Upper lobe of right lung (tissue), 1 donor: ENCODE data around the gene ZNF30. TPM values are rescaled to one million over a fixed set of nuclear protein-coding genes. Genes with fewer than 3 reads are reported as not detected.
"Not testable (repeated sequence)": the region's sequence is repeated elsewhere in the genome, so short reads cannot be mapped to it uniquely, and the experiment has no call there.

Experiments used
- ATAC-seq: fragments of 200-7000 bp; cut with Tn5 transposase; one replicate; pipeline ENCODE4 v1.9.1; 2020; ENCODE audit warnings: mild to moderate bottlenecking, moderate library complexity
- DNase-seq: peaks from one replicate; pipeline ENCODE4 v3.0.0-alpha.2; 2020
- H3K27ac ChIP-seq: fragments of 200-600 bp; one replicate; pipeline ENCODE4 v1.8.0; 2022
- H3K27me3 ChIP-seq: fragments of 200-600 bp; one replicate; pipeline ENCODE4 v1.8.0; 2022; ENCODE audit warnings: mild to moderate bottlenecking
- H3K36me3 ChIP-seq: fragments of 200-600 bp; one replicate; pipeline ENCODE4 v1.8.0; 2022
- H3K4me1 ChIP-seq: fragments of 200-600 bp; one replicate; pipeline ENCODE4 v1.8.0; 2022
- H3K4me3 ChIP-seq: fragments of 200-600 bp; one replicate; pipeline ENCODE4 v1.8.0; 2022; ENCODE audit warnings: mild to moderate bottlenecking
- H3K9me3 ChIP-seq: fragments of 200-600 bp; one replicate; pipeline ENCODE4 v1.8.0; 2022
- intact Hi-C: fragments of 100-400 bp; cut with DNase I; formaldehyde crosslinking; loops from one replicate; pipeline ENCODE4 v1.11.0; 2022
- total RNA-seq: library from RNA; stranded (reverse); fragmentation: NEBNext Ultra II Directional; extraction: Animal tissue kit (Norgen Biotek cat#: 25700); gene quantifications from one replicate; pipeline ENCODE4 v1.2.1, GENCODE V29; 2021
- TF ChIP-seq, protein P1 (sequence below): fragments of 200-600 bp; IDR thresholded peaks from one replicate; pipeline ENCODE4 v1.8.0; 2022; ENCODE audit warnings: antibody characterized with exemption
- donor health status: DM: no; HTN: yes; CAD: no; lungs with severe emphysema.

The ZNF30 gene
- total RNA-seq, 1 donor from 2014 or later = 4.8 TPM

DNA sequence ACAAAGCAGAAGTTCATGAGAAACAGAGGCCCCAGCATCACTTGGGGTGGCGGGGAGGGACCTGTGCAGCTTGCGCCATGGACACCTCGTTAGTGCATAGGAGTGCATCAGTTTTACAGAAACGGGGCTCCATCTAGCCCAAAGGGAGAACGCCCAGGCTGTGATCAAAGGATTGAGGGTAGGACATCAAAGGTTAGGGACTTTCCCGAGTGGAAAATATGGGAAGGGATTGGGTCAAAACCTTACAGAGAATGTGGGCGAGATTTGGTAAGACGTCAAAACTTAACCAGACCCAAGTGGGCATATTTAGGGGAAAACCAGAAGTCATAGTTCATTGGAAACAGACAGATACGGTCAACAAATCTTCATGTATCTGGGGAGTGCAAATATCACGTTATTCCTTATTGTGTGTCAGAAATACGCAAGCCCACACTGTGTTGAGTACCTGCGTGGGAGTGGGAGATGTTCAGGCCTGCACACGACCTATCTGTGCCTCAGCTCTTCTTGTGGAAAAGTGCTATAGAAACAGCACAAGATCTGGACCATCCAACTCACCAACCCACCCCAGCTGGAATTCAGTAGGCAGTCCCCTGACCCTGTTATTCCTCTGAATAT, 64.0 kb downstream of the ZNF30 start:
- no peak overlapping the region for H3K27ac ChIP-seq
- ATAC-seq (no peak), DNase-seq (no peak)
- no peaks in the 10 kb centered on the region for H3K36me3 ChIP-seq
- intact Hi-C loops = no loop called here
- H3K9me3 ChIP-seq = no peaks in the 10 kb centered on the region
- no peaks in the 10 kb centered on the region for H3K27me3 ChIP-seq
- no peak overlapping the region for H3K4me3 ChIP-seq
- TF ChIP-seq, protein P1, sequence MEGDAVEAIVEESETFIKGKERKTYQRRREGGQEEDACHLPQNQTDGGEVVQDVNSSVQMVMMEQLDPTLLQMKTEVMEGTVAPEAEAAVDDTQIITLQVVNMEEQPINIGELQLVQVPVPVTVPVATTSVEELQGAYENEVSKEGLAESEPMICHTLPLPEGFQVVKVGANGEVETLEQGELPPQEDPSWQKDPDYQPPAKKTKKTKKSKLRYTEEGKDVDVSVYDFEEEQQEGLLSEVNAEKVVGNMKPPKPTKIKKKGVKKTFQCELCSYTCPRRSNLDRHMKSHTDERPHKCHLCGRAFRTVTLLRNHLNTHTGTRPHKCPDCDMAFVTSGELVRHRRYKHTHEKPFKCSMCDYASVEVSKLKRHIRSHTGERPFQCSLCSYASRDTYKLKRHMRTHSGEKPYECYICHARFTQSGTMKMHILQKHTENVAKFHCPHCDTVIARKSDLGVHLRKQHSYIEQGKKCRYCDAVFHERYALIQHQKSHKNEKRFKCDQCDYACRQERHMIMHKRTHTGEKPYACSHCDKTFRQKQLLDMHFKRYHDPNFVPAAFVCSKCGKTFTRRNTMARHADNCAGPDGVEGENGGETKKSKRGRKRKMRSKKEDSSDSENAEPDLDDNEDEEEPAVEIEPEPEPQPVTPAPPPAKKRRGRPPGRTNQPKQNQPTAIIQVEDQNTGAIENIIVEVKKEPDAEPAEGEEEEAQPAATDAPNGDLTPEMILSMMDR = no peak
- peaks cover 17% of the 10 kb centered on the region for H3K4me1 ChIP-seq

DNA sequence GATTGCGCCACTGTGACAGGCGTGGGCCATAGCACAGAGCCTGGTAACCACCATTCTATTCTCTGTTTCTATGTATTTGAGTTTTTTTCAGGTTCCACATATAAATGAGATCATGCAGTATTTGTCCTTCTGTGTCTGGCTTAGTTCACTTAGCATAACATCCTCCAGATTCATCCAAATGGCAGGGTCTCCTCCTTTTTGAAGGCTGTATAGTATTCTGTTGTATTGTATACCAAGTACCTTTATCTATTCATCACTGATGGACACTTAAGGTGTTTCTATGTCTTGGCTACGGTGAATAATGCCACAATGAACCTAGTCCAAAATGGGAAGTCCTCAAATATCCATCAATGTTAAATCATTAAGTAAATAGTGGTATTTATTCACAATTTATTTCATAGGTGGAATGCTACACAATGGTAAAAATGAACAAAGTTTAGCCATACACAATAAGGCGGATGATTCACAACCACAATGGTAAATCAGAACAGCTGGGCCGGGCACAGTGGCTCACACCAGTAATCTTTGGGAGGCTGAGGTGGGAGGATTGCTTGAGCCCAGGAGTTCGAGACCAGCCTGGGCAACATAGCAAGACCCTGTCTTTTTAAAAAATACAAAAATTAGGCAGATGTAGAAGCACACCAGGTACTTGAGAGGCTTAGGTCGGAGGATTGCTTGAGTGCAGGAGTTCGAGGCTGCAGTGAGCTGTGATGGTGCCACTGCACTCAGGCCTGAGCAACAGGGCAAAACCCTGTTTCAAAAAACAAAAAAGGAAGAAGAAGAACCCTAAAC, 65.0 kb downstream of the ZNF30 start:
- DNase-seq (no peak), ATAC-seq (no peak)
- TF ChIP-seq, protein P1 = no peak
- H3K36me3 ChIP-seq = no peaks in the 10 kb centered on the region
- intact Hi-C loops = no loop called here
- no peaks in the 10 kb centered on the region for H3K9me3 ChIP-seq
- no peak overlapping the region for H3K4me3 ChIP-seq
- peaks cover 18% of the 10 kb centered on the region for H3K4me1 ChIP-seq
- no peaks in the 10 kb centered on the region for H3K27me3 ChIP-seq
- H3K27ac ChIP-seq = no peak overlapping the region

DNA sequence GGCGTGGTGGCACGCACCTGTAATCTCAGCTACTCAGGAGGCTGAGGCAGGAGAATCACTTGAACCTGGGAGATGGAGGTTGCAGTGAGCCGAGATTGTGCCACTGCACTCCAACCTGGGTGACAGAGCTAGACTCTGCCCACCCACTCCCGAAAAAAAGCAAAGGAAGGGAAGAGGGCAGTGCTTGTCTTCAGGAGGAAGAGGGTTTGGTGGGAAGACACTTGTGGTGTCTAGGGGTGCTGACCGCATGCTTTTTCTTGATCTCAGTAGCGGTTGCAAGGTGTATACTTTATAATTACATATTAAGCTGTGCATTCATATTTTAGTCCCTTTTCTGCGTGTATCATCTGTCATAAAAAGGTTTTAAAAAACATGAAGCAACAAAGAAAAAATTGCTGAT, 65.9 kb downstream of the ZNF30 start:
- H3K4me1 ChIP-seq = peaks cover 21% of the 10 kb centered on the region
- H3K27me3 ChIP-seq, H3K9me3 ChIP-seq, H3K27ac ChIP-seq, H3K36me3 ChIP-seq, H3K4me3 ChIP-seq, ATAC-seq, intact Hi-C loops, DNase-seq: not testable (repeated sequence)

DNA sequence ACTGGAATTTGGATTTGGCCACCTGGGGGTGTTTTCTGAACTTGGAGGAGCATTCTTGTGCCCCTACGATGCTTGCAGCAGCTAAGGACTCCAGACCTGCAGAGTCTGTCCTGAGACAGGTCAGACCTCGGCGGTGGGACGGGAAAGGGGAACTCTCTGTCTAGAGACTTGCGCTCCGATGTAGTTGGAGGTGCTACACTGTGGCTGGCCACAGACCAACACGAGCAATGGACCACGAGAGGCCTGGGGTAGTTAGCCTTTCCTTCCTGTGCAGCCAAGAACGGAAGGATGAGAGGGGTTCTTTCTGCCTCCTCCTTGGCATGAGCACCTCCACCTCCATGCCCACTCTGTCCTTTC, 67.6 kb downstream of the ZNF30 start:
- Histone ChIP-seq H3K27me3 (no peaks in the 10 kb centered on the region), H3K4me3 (no peak overlapping the region), H3K36me3 (no peaks in the 10 kb centered on the region), H3K9me3 (no peaks in the 10 kb centered on the region), H3K27ac (peak overlapping the region; percentile 78), H3K4me1 (peaks cover 33% of the 10 kb centered on the region)
- DNase-seq = no peak
- TF ChIP-seq, protein P1 = no peak
- intact Hi-C loops = no loop called here
- no peak for ATAC-seq

Other genes starting within 250 kb of the ZNF30 start
- 0.58 TPM for gene SCGB2B2, start 249.7 kb upstream of the ZNF30 start, total RNA-seq
- 28.2 TPM for gene ZNF302, start 249.2 kb upstream of the ZNF30 start, total RNA-seq
- gene ZNF181, start 192.7 kb upstream of the ZNF30 start, total RNA-seq = 11.8 TPM
- 4.8 TPM for gene ZNF599, start 153.7 kb upstream of the ZNF30 start, total RNA-seq
- 11.5 TPM for gene ZNF792, start 37.3 kb downstream of the ZNF30 start, total RNA-seq
- gene GRAMD1A, start 73.4 kb downstream of the ZNF30 start, total RNA-seq = 107 TPM
- gene SCN1B, start 103.6 kb downstream of the ZNF30 start, total RNA-seq = 8.7 TPM
- gene HPN, start 114.8 kb downstream of the ZNF30 start, total RNA-seq = 36.4 TPM
- gene FXYD3, start 188.9 kb downstream of the ZNF30 start, total RNA-seq = 145 TPM
- 6.7 TPM for gene LGI4, start 208.2 kb downstream of the ZNF30 start, total RNA-seq
- 67.6 TPM for gene FXYD1, start 211.9 kb downstream of the ZNF30 start, total RNA-seq
- gene FXYD7, start 216.4 kb downstream of the ZNF30 start, total RNA-seq = 0.61 TPM
- 124 TPM for gene FXYD5, start 227.8 kb downstream of the ZNF30 start, total RNA-seq